ENCODE measurements around the gene DHX35.

DHX35 gene

GRCh38 chr20:39039261-39039660, 77.1 kb downstream of the DHX35 start:
- TF ChIP-seq MZF1 (tag by site-specific recombination; IDR thresholded peaks at IDR 0.05; ENCODE audit: borderline replicate concordance) (no peak), ZSCAN4 (tag by site-specific recombination; IDR thresholded peaks at IDR 0.05) (no peak), ZNF223 (tag by site-specific recombination; IDR thresholded peaks at IDR 0.05) (no peak), ZNF513 (tag by site-specific recombination; IDR thresholded peaks at IDR 0.05) (no peak), ZNF404 (tag by site-specific recombination; IDR thresholded peaks at IDR 0.05) (no peak)
- POLR2A ChIA-PET: no interaction called here
- Histone ChIP-seq H3K4me3 (ENCODE audit: low read depth, low read length) (no peak overlapping the region), H3K9me3 (ENCODE audit: control insufficient read depth, insufficient read depth, low read depth, low read length) (no peaks in the 10 kb centered on the region), H3K27ac (ENCODE audit: extremely low read depth, low read depth, low read length) (no peak overlapping the region), H3K36me3 (ENCODE audit: control insufficient read depth in 2 of 2, insufficient read depth in 1 of 2, low read length in 2 of 2) (peaks cover 18 to 65% of the 10 kb centered on the region in 2 experiments), H3K4me1 (ENCODE audit: control insufficient read depth, insufficient read depth, low read length) (no peaks in the 10 kb centered on the region)
- CTCF ChIA-PET: interaction anchor here (0.6 to 1.2 kb wide), 5 partner anchors 8 to 171 kb away, joined by 3 to 7 read pairs (median 3); no protein-coding TSS in a partner anchor

- no peaks in the 10 kb centered on the region for H3K9me3 ChIP-seq (ENCODE audit: control insufficient read depth, insufficient read depth, low read depth, low read length)
- H3K4me3 ChIP-seq (ENCODE audit: low read depth, low read length): no peak overlapping the region
- CTCF ChIA-PET: interaction anchor here (0.7 kb wide), 1 partner anchor 172 kb away, joined by 3 read pairs; no protein-coding TSS in a partner anchor
- TF ChIP-seq PRDM6 (tag by site-specific recombination; IDR thresholded peaks at IDR 0.05) (no peak), ZNF660 (tag by site-specific recombination; IDR thresholded peaks at IDR 0.05) (no peak), SCRT2 (tag by site-specific recombination; IDR thresholded peaks at IDR 0.05) (no peak), ZNF664 (tag by site-specific recombination; IDR thresholded peaks at IDR 0.05) (no peak), ZNF214 (tag by site-specific recombination; IDR thresholded peaks at IDR 0.05; ENCODE audit: borderline replicate concordance) (no peak), ZNF777 (tag by site-specific recombination; IDR thresholded peaks at IDR 0.05; ENCODE audit: borderline replicate concordance) (no peak), REPIN1 (tag by site-specific recombination; IDR thresholded peaks at IDR 0.05; ENCODE audit: low read depth) (no peak), ZSCAN5A (tag by site-specific recombination; IDR thresholded peaks at IDR 0.05) (no peak), PRDM4 (tag by site-specific recombination; IDR thresholded peaks at IDR 0.05) (no peak), OVOL3 (tag by site-specific recombination; IDR thresholded peaks at IDR 0.05) (no peak), ZNF221 (tag by site-specific recombination; IDR thresholded peaks at IDR 0.05; ENCODE audit: borderline replicate concordance) (no peak), ZNF621 (tag by site-specific recombination; IDR thresholded peaks at IDR 0.05) (no peak), ZBTB8A (tag by site-specific recombination; IDR thresholded peaks at IDR 0.05) (no peak), ZNF10 (tag by site-specific recombination; IDR thresholded peaks at IDR 0.05) (no peak), ZNF707 (tag by site-specific recombination; IDR thresholded peaks at IDR 0.05) (no peak), ZNF792 (tag by site-specific recombination; IDR thresholded peaks at IDR 0.05) (no peak), ZNF585B (tag by site-specific recombination; IDR thresholded peaks at IDR 0.05) (no peak), ZNF843 (tag by site-specific recombination; IDR thresholded peaks at IDR 0.05) (no peak)
- H3K36me3 ChIP-seq (ENCODE audit: control insufficient read depth in 2 of 2, insufficient read depth in 1 of 2, low read length in 2 of 2): peaks cover 9 to 60% of the 10 kb centered on the region in 2 experiments
- POLR2A ChIA-PET: interaction anchor here (0.9 kb wide), 1 partner anchor 114 kb away, joined by 3 read pairs; the partner anchor contains the start of gene FAM83D
- H3K27ac ChIP-seq (ENCODE audit: extremely low read depth, low read depth, low read length): no peak overlapping the region
- H3K4me1 ChIP-seq (ENCODE audit: control insufficient read depth, insufficient read depth, low read length): no peaks in the 10 kb centered on the region
Measured at GRCh38 chr20:39040116-39040515, 78.0 kb downstream of the DHX35 start.

All from HEK293 (cell line).